ENCODE results near the gene LAMTOR3.

Gene LAMTOR3

GRCh38 chr4:99885063-99885664, 9.1 kb downstream of the LAMTOR3 start (continued):
- TF ChIP-seq CSRNP3 (CRISPR knock-in tag; IDR thresholded peaks at IDR 0.05) = no peak
- TF ChIP-seq TCF4 (CRISPR knock-in tag; IDR thresholded peaks at IDR 0.05; ENCODE audit: borderline replicate concordance) = no peak
- no peak for TF ChIP-seq CSDC2 (CRISPR knock-in tag; IDR thresholded peaks at IDR 0.05)
- no peak for TF ChIP-seq ZFP3 (CRISPR knock-in tag; IDR thresholded peaks at IDR 0.05)
- TF ChIP-seq TOX (CRISPR knock-in tag; IDR thresholded peaks at IDR 0.05; ENCODE audit: borderline replicate concordance) = no peak

GRCh38 chr4:99879458-99879857, 14.8 kb downstream of the LAMTOR3 start:
- TF ChIP-seq GLIS3 (CRISPR knock-in tag; IDR thresholded peaks at IDR 0.05) = no peak
- no peak for TF ChIP-seq TSHZ2 (CRISPR knock-in tag; IDR thresholded peaks at IDR 0.05)
- no peak for TF ChIP-seq CSDC2 (CRISPR knock-in tag; IDR thresholded peaks at IDR 0.05)
- no peak for TF ChIP-seq RARB (CRISPR knock-in tag; IDR thresholded peaks at IDR 0.05)
- TF ChIP-seq ARNTL (CRISPR knock-in tag; IDR thresholded peaks at IDR 0.05; ENCODE audit: borderline replicate concordance, low read depth) = no peak
- TF ChIP-seq ZNF70 (CRISPR knock-in tag; IDR thresholded peaks at IDR 0.05) = no peak
- TF ChIP-seq ZFP3 (CRISPR knock-in tag; IDR thresholded peaks at IDR 0.05) = no peak
- no peak for TF ChIP-seq ESRRG (CRISPR knock-in tag; IDR thresholded peaks at IDR 0.05)
- no peak for TF ChIP-seq PPARA (CRISPR knock-in tag; IDR thresholded peaks at IDR 0.05; ENCODE audit: borderline replicate concordance)
- TF ChIP-seq TOX (CRISPR knock-in tag; IDR thresholded peaks at IDR 0.05; ENCODE audit: borderline replicate concordance) = no peak
- no peak for TF ChIP-seq OSR1 (CRISPR knock-in tag; IDR thresholded peaks at IDR 0.05)
- no peak for TF ChIP-seq ZNF565 (CRISPR knock-in tag; conservative IDR thresholded peaks at IDR 0.05; ENCODE audit: low read depth)
- no peak for TF ChIP-seq CREB5 (CRISPR knock-in tag; IDR thresholded peaks at IDR 0.05; ENCODE audit: low read depth)
- ATAC-seq = no peak

- no peak for ATAC-seq
- no peak for TF ChIP-seq GLIS3 (CRISPR knock-in tag; IDR thresholded peaks at IDR 0.05)
- TF ChIP-seq ZC3H10 (CRISPR knock-in tag; IDR thresholded peaks at IDR 0.05) = no peak
- no peak for TF ChIP-seq ZFP30 (CRISPR knock-in tag; IDR thresholded peaks at IDR 0.05)
- TF ChIP-seq OSR1 (CRISPR knock-in tag; IDR thresholded peaks at IDR 0.05) = no peak
- no peak for TF ChIP-seq POU6F1 (CRISPR knock-in tag; IDR thresholded peaks at IDR 0.05; ENCODE audit: borderline replicate concordance, low read depth)
- no peak for TF ChIP-seq PPARA (CRISPR knock-in tag; IDR thresholded peaks at IDR 0.05; ENCODE audit: borderline replicate concordance)
- no peak for TF ChIP-seq CSRNP3 (CRISPR knock-in tag; IDR thresholded peaks at IDR 0.05)
- TF ChIP-seq CSDC2 (CRISPR knock-in tag; IDR thresholded peaks at IDR 0.05) = no peak
- no peak for TF ChIP-seq PATZ1 (CRISPR knock-in tag; IDR thresholded peaks at IDR 0.05; ENCODE audit: borderline replicate concordance)
- TF ChIP-seq TSHZ2 (CRISPR knock-in tag; IDR thresholded peaks at IDR 0.05) = no peak
- no peak for TF ChIP-seq ARNTL (CRISPR knock-in tag; IDR thresholded peaks at IDR 0.05; ENCODE audit: borderline replicate concordance, low read depth)
- no peak for TF ChIP-seq RARB (CRISPR knock-in tag; IDR thresholded peaks at IDR 0.05)
- no peak for TF ChIP-seq ZNF8 (CRISPR knock-in tag; IDR thresholded peaks at IDR 0.05)
- TF ChIP-seq ZFP3 (CRISPR knock-in tag; IDR thresholded peaks at IDR 0.05) = no peak
- TF ChIP-seq SNAI2 (CRISPR knock-in tag; IDR thresholded peaks at IDR 0.05) = no peak
- TF ChIP-seq CREB5 (CRISPR knock-in tag; IDR thresholded peaks at IDR 0.05; ENCODE audit: low read depth) = no peak
- no peak for TF ChIP-seq TCF4 (CRISPR knock-in tag; IDR thresholded peaks at IDR 0.05; ENCODE audit: borderline replicate concordance)
These were observed 15.6 kb downstream of the LAMTOR3 start for GRCh38 chr4:99878604-99879003.
